IPS-11a (cell line): ENCODE results near the gene CCDC146.

ENCODE experiments used
- H3K4me3 ChIP-seq: one replicate; pipeline ENCODE4 v1.5.1; 2013; ENCODE audit warnings: low read depth, low read length, control low read depth

Gene CCDC146

DNA sequence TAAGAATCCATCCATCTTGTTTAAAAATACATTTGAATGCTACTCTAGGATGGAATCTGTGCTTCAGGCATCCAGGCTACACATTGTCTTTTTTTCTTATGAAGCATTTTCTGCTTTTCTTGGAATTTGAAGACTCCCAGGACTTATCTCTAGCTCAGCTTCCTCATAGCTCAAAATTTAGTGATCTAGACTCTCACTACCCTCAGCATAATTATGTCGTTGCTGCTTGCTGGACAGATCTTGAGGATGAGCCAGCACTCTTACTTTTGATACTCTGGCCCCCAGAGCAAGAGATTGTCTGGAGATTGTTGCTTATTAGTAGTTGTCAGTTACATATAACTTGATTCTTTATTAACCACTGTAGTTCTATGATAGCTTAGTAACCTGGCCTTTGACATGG is 160.5 kb downstream of the CCDC146 start:
- no peak overlapping the region for H3K4me3 ChIP-seq

DNA sequence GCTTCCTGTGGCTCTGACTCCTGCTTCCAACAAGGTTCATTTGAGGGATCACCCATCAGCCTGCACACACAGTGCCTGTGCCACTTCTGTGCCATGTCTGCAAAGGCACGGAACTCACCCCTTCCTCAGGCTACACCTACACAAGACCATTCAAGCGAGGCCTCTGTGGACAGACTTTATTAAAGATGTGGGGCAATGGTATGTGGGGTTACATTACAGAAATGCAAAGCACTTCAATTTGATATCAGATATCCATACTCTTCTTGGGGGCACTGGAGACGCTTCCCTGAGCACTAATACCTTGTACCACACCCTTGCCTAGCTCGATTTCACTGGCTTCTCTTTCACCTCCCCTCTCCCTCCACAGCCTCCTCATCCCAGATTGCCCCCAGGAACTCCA is 161.6 kb downstream of the CCDC146 start:
- no peak overlapping the region for H3K4me3 ChIP-seq

DNA sequence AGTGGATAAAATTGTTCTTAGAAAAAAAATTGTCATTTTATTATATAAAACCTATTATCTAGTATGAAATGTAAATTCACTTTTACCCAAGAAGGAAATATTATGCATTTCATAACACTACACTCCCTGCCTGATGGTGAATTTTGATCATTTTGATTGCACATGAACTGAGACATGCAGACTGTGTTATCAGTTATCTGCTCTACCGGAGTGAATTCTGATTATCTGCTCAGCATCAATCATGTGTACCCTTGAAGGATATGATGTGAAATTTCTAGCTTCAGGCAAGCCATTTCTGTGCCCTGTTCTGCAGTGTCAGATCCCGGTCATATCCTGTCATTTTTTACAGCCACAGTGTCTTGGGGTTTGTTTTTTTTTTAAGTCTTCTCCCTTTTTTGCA is 162.2 kb downstream of the CCDC146 start:
- H3K4me3 ChIP-seq: no peak overlapping the region

DNA sequence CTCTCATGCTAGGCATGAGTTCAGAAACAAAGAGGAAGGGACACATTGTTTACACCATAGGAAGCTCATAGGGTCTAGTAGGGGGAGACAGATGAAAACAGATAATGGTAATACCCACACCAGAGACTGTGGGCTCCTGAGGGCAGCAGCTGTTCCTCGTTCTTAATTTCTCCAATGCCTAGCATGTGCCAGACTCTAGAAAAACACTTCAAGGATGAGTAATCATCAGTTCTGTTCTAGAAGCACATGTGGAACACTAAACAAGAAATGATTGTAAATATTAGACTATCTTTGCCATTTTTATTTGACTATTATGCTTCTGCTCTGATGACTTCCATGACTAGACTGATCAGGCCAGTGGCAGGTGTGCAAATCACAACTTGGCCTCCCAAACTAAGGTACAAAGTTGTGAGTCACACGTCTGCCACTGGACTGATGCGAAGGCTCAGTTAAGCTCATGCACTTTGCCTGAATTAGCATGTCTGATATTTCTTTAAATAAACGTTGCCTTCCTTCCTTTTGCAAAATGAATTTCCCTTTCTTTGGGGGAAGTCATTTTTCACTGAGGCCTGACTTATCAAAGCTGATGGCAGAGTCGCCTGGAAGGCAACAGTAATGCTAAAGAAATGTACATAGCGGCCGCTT is 166.4 kb downstream of the CCDC146 start:
- H3K4me3 ChIP-seq: no peak overlapping the region

DNA sequence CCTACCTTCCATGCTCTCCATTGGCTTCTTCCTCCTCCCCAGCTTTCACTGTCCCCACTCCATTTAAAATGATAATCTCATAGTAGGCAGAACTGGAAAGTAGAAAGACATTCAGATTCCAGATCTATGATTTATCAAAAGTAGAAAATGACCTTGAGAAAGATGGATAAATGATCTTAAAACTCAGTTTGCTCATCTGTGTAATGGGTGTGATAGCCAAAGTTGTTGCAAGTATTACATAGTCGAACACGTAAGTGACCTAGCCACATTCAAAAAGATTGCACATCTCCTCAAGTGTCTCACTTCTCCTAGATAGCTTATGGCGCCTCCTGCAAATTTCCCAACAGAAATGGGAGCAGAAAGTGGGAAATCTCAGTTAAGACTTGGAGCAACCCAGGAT is 167.0 kb downstream of the CCDC146 start:
- no peak overlapping the region for H3K4me3 ChIP-seq

DNA sequence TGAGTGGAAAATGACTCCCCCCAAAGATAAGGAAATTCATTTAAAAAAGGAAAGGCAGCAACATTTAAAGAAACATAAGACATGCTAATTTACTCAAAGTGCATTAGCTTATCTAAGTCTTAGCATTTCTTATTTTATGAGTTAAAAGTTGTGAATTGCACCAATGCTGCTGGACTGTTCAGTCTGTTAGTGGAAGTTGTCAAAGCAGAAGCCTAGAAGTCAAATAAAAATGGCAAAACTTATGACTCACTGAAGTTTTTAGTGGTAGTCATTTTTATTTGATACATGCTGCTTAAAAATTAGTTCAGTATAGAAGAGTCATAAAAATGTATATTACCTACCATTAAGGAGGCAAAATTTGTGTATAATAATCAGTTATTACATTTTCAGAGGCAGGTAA is 168.0 kb downstream of the CCDC146 start:
- H3K4me3 ChIP-seq: no peak overlapping the region

DNA sequence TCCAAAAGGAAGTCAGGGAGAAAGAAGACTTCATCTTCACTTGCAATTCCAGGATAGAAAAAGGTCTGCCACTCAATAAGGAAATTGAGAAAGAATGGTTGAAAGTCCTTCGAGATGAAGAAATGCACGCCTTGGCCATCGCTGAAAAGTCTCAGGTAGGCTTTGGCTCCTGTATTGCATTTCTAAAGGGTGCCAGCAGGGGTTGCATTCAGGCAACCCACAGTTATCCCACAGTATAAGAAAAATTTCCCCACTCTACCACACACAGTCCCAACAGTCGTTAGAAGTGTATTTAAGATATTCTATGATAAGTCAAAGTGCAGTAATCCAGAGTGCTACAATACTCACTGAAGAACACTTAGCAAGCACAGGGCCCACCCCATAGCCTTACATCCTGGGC is 170.6 kb downstream of the CCDC146 start:
- no peak overlapping the region for H3K4me3 ChIP-seq

DNA sequence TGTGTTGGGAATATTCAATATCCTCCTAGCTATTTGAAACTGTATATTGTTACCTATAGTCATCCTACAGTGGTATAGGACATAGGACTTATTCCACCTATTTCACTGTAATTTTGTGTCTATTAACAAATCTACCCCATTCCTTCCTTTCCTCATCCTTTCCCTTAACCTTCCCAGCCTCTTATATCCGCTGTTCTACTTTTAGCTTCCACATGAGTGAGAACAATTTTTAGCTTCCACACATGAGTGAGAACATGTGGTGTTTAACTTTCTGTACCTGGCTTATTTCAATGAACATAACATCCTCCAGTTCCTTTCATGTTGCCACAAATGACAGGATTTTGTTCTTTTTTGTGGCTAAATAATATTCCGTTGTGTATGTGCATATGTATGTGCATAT is 173.1 kb downstream of the CCDC146 start:
- H3K4me3 ChIP-seq: no peak overlapping the region

DNA sequence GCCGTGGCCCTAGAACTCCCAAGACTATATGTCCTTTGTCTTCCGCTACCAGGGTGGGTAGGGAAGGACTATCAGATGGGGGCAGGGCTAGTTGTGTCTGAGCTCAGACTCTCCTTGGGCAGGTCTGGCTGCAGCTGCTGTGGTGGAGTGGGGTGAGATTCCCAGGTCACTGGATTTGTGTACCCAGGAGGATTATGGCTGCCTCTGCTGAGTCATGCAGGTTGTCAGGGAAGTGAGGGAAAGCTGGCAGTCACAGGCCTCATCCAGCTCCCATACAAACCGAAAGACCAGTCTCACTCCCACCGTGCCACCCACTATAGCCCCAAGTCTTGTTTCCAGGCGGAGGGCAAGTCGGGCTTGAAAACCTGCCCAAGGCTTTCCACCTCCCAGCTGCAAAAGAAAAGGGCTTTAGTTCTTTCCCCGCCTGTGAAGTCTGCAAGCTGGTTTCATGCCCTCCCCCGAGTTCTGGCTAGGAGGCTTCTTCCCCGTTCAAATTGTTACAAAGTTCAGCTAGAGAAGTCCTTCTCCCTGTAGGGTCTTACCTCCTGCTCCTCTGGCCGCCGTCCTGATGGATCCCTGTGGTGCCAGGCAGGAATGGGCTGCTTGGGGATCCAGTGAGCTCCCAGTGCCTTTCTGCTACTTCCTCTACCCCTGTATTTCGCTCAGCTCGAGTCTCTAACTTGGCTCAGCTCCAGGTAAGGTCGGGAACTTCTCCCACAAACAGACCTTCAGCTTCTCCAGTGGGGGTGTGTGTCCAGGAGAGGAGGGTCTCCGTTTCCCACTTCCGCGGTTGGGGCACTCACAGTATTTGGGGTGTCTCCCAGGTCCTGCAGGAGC is 184.0 kb downstream of the CCDC146 start:
- no peak overlapping the region for H3K4me3 ChIP-seq

DNA sequence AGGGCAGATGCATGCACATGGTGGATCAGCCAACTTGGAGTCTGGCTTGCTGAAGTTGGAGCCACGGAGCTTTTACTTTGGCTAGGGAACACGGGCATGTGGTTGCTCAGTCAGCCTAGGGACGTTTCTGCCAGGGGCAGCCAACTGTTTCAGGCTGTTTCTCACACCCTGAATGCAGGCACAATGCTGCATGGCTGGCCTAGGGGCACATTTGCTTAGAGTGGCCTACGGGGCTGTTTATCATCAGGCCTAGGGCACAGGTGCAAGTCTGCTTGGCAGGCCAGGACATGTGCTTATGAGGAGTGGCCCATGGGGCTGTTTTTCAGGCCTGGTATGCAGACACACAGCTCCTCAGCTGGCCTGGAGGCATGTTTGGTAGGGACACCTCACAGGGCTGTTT is 186.4 kb downstream of the CCDC146 start:
- H3K4me3 ChIP-seq: no peak overlapping the region

DNA sequence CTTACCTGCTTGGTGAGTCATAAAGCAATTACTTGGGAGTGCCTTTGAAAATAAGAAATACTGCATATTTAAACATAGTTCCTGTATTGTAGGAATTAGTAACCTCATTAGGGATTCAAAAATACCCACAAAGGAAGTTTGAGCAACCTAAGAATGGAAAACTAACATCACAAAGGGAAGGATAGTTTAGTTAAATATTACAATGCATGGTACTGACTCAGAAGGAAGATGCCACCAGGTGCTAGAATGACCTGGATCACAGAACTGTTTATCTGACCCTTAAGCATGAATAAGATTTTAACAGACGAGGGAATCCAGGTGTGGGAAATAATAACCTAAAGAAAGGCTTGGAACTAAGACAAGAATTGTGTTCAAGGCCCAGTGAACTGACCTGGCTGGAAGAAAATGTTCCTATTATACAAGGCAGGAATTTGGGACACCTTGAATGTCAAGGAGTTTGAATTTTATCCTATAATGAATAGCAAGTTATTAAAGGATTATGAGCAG is 187.4 kb downstream of the CCDC146 start:
- no peak overlapping the region for H3K4me3 ChIP-seq

DNA sequence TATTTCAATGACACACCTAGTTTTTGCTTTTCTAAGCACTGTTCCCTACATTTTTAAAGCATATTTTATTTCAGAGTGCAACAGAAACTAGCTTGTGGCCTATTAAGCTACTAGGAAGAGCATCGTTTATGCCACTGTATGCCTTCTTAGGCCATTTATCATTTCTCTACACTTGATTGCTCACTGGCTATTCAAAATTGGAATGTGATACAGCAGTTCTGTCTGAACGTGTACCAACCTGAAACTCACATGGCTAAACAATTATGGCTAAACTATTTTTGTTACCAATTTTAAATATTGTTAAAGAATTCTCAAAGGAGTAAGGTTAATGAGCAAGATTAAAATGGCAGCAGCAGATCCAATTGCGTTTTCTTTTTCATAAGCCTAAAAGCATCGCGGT is 188.6 kb downstream of the CCDC146 start:
- no peak overlapping the region for H3K4me3 ChIP-seq

DNA sequence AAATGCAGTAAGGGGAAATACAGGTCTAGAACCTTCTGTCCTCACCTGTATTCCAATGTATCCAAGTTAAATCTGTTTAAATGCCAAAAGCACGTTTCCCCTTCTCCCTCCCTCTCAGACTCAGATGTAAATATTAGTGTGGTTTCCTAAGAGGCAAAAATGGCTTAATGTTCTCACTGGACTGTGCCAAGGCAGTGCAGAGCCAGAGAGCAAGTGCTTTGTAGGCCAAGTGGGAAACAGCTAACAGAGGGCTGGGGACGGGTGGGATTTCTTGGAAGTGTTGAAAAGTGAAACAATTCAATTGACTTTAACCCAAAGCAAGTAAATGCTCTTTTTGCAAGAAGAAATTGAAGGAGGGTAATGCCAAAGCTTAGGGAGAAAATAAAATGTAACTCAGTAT is 190.7 kb downstream of the CCDC146 start:
- H3K4me3 ChIP-seq: no peak overlapping the region

DNA sequence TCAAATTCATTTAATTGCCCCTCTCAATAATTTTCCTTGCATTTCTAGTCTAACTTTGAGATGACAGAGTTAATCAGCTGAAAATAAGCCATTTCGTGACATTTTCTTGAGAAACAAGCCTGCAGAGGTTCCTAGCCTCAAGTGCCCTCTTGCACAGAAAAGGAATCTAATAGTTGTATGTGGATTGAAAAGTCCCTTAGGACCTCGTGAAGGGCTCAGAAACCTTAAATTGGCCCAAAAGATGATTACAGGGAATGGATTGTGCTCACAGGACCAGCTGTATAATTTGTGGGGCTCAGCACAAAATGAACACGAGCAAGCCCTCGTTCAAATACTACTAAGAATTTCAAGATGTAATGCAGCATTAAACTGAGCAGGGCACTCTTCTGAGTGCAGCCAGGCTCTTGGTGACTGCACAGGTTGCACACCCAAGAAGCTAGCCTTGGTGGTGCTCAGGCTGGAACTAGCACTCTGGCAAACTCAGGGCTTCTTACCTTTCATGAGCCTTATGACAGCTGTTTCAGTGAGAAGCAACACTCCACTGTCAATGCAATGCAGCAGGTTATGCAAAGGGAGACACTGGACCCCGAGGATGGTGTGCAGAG is 191.6 kb downstream of the CCDC146 start:
- no peak overlapping the region for H3K4me3 ChIP-seq

DNA sequence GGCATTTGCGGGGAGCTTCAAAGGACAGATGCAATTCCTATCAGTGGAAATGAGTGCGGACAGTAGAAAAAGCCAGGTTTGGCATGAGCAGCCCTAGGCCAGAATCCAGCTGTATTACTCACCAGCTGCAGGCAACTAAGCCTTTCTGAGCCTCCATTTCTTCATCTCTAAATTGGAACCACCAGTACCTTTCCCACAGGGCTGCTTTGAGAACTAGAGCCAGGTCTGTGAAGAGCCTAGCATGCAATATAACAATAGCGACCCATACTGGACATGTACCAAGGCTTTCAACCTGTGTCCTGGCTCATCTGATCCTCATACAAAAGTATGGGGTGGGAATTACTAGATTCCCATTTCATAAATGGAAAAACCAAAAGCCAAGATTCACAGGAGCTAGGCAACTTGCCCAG is 192.8 kb downstream of the CCDC146 start:
- H3K4me3 ChIP-seq: no peak overlapping the region

DNA sequence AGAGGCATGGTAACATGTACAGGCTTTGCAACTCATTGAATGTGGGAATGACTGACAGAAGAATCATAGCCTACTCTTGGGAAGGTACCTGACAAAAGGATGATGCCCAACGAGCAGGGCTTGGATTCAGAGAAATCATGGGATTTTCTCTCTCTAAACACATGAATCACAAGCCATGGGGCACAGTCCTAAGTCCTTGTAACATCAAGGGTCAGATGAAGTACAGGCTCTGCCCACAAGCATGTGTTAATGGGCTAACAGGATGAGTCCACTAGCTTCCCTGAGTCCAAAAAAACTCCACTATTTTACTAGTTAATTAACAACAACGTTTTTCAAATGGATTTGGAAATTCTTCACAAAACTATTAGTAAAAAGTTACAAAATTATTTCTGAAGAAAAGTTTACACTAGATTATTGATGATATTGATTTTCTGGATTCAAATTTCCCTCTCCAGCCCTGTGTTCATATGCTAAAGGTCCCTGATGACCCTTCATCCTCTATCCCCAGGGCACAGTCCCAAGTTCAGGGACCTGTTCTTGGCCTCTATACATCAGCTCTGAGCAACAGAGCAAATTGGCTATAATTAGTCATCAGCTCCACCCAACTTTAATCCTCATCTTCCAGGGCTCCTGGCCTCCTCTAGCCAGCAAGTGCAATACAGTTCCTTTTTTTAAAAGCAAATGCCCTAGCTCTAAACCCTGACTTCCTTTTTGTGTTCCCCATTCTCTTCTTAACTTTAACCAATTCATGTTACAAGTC is 194.0 kb downstream of the CCDC146 start:
- H3K4me3 ChIP-seq: no peak overlapping the region

DNA sequence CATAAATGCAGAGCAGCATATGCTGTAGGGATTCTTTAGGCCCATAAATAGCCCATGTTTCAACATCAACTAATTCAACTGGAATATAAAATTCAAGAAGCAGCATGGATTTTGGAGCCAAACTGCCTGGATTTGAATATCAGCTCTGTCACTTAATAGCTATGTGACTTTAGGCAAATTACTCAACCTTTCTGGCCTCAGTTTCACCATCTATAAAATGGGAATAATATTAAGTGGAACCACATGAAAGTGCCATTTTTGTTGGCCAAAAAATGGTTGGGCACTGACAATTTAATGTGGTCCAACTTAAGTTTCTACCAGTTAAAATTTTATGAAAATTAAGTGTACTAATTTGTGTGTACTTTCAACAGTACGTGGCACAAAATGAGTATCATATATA is 195.6 kb downstream of the CCDC146 start:
- H3K4me3 ChIP-seq: no peak overlapping the region

DNA sequence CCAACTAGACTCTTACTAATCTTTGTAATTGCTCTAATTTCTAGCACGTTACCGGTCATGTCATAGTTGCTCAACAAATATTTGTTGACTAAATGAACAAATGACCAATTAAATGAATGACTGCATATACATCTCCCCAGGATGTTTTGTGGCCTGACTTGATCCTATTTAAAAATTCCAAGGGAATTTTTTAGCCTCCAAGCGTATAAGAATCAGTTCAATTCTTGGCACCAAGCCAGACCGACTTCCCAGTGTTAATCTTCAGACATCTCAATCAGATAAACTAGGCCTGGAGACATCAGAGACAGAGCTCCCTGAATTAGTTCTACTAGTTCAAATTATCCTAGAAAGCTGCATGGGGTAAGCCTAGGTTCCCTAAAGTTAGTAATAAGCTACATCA is 197.7 kb downstream of the CCDC146 start:
- no peak overlapping the region for H3K4me3 ChIP-seq

DNA sequence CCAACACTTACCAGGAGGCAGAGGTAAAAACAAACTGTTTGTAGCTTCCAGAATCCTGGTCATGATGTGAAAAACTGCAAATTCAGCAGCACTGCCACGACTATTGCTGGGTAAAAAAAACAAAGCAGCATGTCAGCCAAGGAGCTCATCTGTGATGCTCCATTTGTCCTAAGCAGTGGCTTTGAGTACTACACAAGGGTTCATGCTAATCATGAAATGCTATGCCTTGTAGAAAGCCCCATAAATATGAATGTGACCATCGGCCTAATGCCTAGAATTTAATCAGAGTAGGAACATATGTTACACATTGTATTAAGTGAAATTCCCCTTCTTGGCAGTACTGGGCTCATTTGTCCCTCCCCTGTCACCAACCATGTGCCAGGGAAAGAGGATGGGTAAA is 198.3 kb downstream of the CCDC146 start:
- H3K4me3 ChIP-seq: no peak overlapping the region

DNA sequence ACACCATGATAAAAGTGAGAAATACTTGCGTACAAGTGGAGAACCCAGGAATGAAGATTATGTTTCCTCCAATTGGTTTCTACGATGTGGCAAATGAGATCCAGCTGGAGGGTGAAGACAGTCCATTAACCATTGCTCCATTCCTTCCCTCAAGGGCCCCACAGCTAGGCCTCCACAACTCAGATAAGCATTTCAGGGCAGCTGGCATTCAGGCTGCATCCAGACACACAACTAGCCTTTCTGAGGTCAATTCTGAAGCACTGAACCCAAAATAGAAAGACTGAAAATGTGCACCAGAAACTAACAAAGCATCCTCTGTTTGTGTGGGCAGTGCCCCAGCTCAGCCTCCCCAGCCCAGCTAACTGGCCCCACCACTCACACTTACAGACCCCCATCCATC is 198.9 kb downstream of the CCDC146 start:
- no peak overlapping the region for H3K4me3 ChIP-seq

DNA sequence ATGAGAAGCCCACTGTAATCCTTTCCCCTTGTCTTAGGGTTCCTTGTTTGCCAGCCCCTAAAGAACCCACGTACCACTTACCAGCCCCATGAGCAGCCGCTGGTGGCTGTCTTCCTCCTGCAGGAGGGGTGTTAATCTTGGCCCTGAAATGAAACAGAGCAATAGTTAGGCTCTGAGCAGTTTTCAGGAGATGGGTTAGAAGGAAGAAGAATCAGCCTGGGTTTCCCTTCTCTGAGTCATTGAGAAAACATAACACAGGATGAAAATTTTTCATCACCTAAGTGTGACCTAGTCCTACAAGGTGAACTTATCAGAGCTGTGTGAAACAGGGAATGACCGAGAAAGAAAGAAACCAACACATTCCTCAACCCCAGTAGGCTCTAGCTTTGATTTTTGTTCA is 203.7 kb downstream of the CCDC146 start:
- no peak overlapping the region for H3K4me3 ChIP-seq
